CD4-positive, CD25-positive, alpha-beta regulatory T cell (primary cell): ENCODE data around the gene LSM3. TPM values are rescaled to one million over a fixed set of nuclear protein-coding genes. Genes with fewer than 3 reads are reported as not detected.
A peak's percentile ranks its signal among the peaks of the same experiment; 100 is the strongest.

Experiments used
- ATAC-seq, 2 donors: fragments of 150-1000 bp; cut with Tn5 transposase; one replicate each; pipeline ENCODE4 v1.10.0; 2021; ENCODE audit warnings: low read depth in 2 of 2, moderate number of reproducible peaks in 2 of 2, moderate library complexity in 1 of 2
- DNase-seq, 3 donors: peaks; one replicate each; pipeline versions ENCODE4 v3.0.0 to v3.0.0-alpha.2; 2012 to 2022; ENCODE audit warnings: mixed read lengths in 1 of 3
- H3K27ac ChIP-seq: one replicate; pipeline ENCODE4 v1.7.0; 2013; ENCODE audit warnings: mild to moderate bottlenecking, low read length; ENCODE audit not compliant: insufficient read depth, poor library complexity, severe bottlenecking
- H3K27me3 ChIP-seq: one replicate; pipeline ENCODE4 v1.7.0; 2013; ENCODE audit warnings: low read length; ENCODE audit not compliant: control insufficient read depth, insufficient read depth
- H3K36me3 ChIP-seq: one replicate; pipeline ENCODE4 v1.7.0; 2013; ENCODE audit warnings: mild to moderate bottlenecking, low read length, moderate library complexity; ENCODE audit not compliant: control insufficient read depth, insufficient read depth
- H3K4me1 ChIP-seq: 2 replicates; pipeline ENCODE4 v1.7.0; 2013; ENCODE audit warnings: mild to moderate bottlenecking, low read length; ENCODE audit not compliant: insufficient read depth, control insufficient read depth, poor library complexity, severe bottlenecking
- H3K4me3 ChIP-seq: one replicate; pipeline ENCODE4 v1.7.0; 2013; ENCODE audit warnings: low read depth, mild to moderate bottlenecking, low read length, moderate library complexity
- H3K9me3 ChIP-seq, 2 experiments: 1 replicate in 1 of 2; 2 replicates in 1 of 2; pipeline ENCODE4 v1.7.0; 2013; ENCODE audit warnings: low read length in 2 of 2, mild to moderate bottlenecking in 1 of 2, moderate library complexity in 1 of 2; ENCODE audit not compliant: control insufficient read depth in 2 of 2
- H3K27ac Mint-ChIP-seq, 3 donors: one replicate each; pipeline ENCODE4 v1.8.0; 2020 to 2022; ENCODE audit warnings: mild to moderate bottlenecking in 3 of 3, mixed read lengths in 3 of 3, moderate library complexity in 2 of 3
- H3K27me3 Mint-ChIP-seq: one replicate; pipeline ENCODE4 v1.8.0; 2022; ENCODE audit warnings: mild to moderate bottlenecking, mixed read lengths
- H3K36me3 Mint-ChIP-seq: one replicate; pipeline ENCODE4 v1.8.0; 2020; ENCODE audit warnings: mixed read lengths
- H3K4me1 Mint-ChIP-seq, 4 donors: one replicate each; pipeline ENCODE4 v1.8.0; 2020 to 2022; ENCODE audit warnings: mixed read lengths in 4 of 4, mild to moderate bottlenecking in 1 of 4
- H3K4me3 Mint-ChIP-seq, 4 donors: one replicate each; pipeline ENCODE4 v1.8.0; 2020 to 2022; ENCODE audit warnings: mild to moderate bottlenecking in 4 of 4, mixed read lengths in 4 of 4, moderate library complexity in 3 of 4
- H3K9me3 Mint-ChIP-seq, 7 donors: one replicate each; pipeline ENCODE4 v1.8.0; 2020 to 2022; ENCODE audit warnings: mixed read lengths in 7 of 7, mild to moderate bottlenecking in 3 of 7, moderate library complexity in 2 of 7
- polyA plus RNA-seq, 4 donors: library from polyadenylated mRNA; unstranded; fragments of 300-500 nt; fragmentation: Illumina TruSeq; gene quantifications; one replicate each; pipeline ENCODE4 v1.2.3, GENCODE V29; 2021
- total RNA-seq: library from RNA; stranded (reverse); gene quantifications from one replicate; pipeline ENCODE4 v1.2.3, GENCODE V29; 2022

LSM3 gene
- total and polyA plus RNA-seq, 5 donors from 2014 or later = 6.6 to 25.7 (median 21.0) TPM

DNA sequence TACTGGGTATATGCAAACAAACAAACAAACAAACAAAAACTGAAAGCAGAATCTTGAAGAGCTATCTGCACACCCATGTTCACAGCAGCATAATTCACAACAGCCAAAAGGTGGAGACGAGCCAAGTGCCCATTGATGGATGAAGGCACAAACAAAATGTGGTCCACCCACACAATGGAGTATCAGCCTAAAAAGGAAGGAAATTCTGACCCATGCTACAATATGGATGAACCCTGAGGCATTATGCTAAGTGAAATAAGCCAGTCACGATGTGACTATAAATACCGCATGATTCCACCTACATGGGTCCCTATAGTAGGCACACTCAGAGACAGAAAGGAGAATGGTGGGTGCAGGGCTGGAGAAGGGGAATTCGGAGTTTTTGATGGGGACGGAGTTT, 24.3 kb upstream of the LSM3 start:
- Histone ChIP-seq H3K4me3 (no peak overlapping the region), H3K36me3 (peaks cover 77% of the 10 kb centered on the region), H3K27ac (no peak overlapping the region), H3K4me1 (no peaks in the 10 kb centered on the region), H3K9me3 (no peaks in the 10 kb centered on the region), H3K27me3 (no peaks in the 10 kb centered on the region)
- DNase-seq = no peak
- H3K36me3 Mint-ChIP-seq = peaks cover 62% of the 10 kb centered on the region
- peaks cover 0 to 2% (median 0%) of the 10 kb centered on the region in 7 donors for H3K9me3 Mint-ChIP-seq
- H3K27me3 Mint-ChIP-seq = no peaks in the 10 kb centered on the region
- peak overlapping the region in 1 of 3 donors; percentile 71 for H3K27ac Mint-ChIP-seq
- ATAC-seq = no peak
- H3K4me3 Mint-ChIP-seq = no peak overlapping the region
- H3K4me1 Mint-ChIP-seq = peaks cover 6 to 14% (median 10%) of the 10 kb centered on the region in 4 donors

DNA sequence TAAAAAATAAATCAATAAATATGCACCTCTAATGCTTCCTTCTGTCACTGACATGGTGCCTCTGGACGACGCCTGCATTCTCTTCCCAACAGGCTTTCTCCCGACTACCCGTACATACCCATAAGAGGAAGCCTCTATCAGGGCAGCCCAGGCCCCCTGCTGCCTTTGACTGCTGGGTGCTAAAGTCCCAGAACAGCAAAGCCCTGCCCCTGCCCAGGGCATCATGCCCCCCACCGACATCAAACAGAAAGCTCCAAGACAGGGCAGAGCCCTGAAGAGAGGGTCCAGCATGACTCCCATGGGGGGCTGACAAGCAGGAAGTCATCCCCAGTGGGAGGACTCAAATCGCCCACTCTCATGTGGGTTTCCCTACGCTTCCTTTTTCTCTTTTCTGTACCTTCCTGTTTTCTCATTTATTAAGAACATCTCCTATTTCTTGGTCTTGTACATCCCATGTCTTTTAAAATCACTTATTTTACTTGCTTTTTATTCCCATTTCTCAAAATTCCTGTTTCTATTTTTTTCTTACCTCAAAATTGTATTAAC, 23.6 kb upstream of the LSM3 start:
- H3K4me1 Mint-ChIP-seq = peaks cover 6 to 14% (median 10%) of the 10 kb centered on the region in 4 donors
- H3K27me3 ChIP-seq = no peaks in the 10 kb centered on the region
- ATAC-seq (no peak), DNase-seq (no peak)
- H3K9me3 ChIP-seq = no peaks in the 10 kb centered on the region
- H3K36me3 Mint-ChIP-seq = peaks cover 64% of the 10 kb centered on the region
- no peak overlapping the region for H3K4me3 ChIP-seq
- no peak overlapping the region for H3K27ac ChIP-seq
- H3K4me3 Mint-ChIP-seq = no peak overlapping the region
- peak overlapping the region in 1 of 3 donors; percentile 71 for H3K27ac Mint-ChIP-seq
- peaks cover 0 to 4% (median 0%) of the 10 kb centered on the region in 7 donors for H3K9me3 Mint-ChIP-seq
- H3K36me3 ChIP-seq = peaks cover 84% of the 10 kb centered on the region
- no peaks in the 10 kb centered on the region for H3K4me1 ChIP-seq
- no peaks in the 10 kb centered on the region for H3K27me3 Mint-ChIP-seq

DNA sequence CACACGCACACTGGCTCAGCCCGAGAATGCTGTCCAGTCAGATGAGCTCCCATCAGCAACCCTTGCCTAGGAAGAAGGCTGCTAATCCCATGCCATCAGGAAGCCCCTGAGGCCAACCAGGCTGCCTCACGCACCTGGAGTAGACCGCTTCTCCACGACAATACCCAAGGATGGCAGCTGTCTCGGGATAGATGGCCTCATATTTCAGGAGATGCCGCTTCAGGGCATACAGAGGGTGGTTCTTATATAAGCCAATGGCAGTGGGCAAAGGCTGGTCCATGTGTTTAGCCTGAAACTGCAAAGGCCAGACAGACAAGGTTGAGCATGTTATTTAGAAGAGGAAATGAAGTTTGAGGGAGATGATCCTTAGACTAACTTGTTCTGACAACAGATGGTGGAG, 22.4 kb upstream of the LSM3 start:
- H3K36me3 Mint-ChIP-seq = peaks cover 68% of the 10 kb centered on the region

DNA sequence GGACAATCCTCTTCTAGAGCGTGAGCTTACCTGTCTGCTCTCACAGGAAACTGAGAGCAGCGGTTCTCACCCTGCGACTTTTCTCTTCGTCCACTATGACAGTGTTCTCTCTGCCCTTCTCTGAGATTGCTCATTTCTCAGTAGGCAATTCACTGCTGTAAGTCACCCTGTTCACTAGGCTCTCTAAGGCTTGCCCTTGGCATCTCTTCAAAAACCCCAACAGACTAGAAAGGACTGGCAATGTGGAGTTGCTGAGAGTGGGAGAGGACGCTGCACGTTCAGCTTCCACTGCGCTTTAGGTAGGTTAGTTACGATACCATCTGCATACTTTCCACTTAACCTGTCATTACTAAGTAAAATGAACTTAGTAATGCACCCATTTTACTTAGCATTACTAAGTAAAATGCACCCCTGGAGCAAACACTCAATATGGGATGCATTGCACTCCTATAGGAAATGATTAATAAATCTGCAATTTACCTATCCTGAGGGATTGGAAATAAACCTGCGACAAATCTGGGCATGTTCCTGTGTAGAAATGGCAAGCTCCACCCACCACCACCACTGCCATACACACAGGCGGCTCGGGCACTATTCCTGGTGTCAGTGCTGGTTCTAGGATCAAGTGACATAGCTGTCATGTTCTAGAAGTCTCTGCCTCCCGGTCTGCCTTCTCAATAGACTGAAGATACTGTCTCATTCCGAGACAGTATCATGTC, 21.6 kb upstream of the LSM3 start:
- H3K4me3 Mint-ChIP-seq = no peak overlapping the region
- H3K4me1 Mint-ChIP-seq = peaks cover 6 to 14% (median 10%) of the 10 kb centered on the region in 4 donors
- Histone ChIP-seq H3K36me3 (peaks cover 88% of the 10 kb centered on the region), H3K27me3 (no peaks in the 10 kb centered on the region), H3K4me3 (no peak overlapping the region), H3K9me3 (peaks cover 11 to 13% of the 10 kb centered on the region in 2 experiments), H3K27ac (no peak overlapping the region), H3K4me1 (no peaks in the 10 kb centered on the region)
- ATAC-seq (no peak), DNase-seq (no peak)
- H3K9me3 Mint-ChIP-seq = peaks cover 0 to 13% (median 4%) of the 10 kb centered on the region in 7 donors
- no peaks in the 10 kb centered on the region for H3K27me3 Mint-ChIP-seq
- H3K36me3 Mint-ChIP-seq = peaks cover 76% of the 10 kb centered on the region
- H3K27ac Mint-ChIP-seq = peak overlapping the region in 2 of 3 donors; percentile 12 to 16

More for the DNA sequence above, 22.4 kb upstream of the LSM3 start:
- Histone ChIP-seq H3K4me1 (no peaks in the 10 kb centered on the region), H3K9me3 (peaks cover 3 to 6% of the 10 kb centered on the region in 2 experiments), H3K4me3 (no peak overlapping the region), H3K36me3 (peaks cover 87% of the 10 kb centered on the region), H3K27me3 (no peaks in the 10 kb centered on the region), H3K27ac (no peak overlapping the region)
- DNase-seq (no peak), ATAC-seq (no peak)
- Mint-ChIP-seq H3K9me3 (peaks cover 0 to 5% (median 2%) of the 10 kb centered on the region in 7 donors), H3K27ac (peak overlapping the region; percentile 16 to 53 (median 52)), H3K4me3 (no peak overlapping the region), H3K4me1 (peaks cover 6 to 14% (median 10%) of the 10 kb centered on the region in 4 donors), H3K27me3 (no peaks in the 10 kb centered on the region)

DNA sequence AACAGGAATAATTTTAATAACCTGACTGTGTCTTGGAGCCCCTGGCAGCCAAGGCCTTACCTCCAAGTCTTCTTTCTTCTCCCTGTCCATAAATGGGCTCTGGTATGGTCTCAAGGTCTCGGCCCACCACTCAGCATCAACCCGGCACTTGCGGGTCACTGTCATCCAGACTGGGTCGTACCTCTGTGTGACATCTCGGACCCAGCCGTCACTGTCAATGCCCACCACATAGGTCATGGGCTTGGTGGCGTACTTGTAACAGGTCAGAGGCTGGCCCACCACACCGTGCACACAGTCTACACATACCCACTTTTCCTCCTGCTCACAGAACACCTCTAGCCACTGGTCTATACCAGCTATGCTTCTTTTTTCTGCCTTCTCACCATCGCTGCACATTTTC, 20.7 kb upstream of the LSM3 start:
- Histone ChIP-seq H3K9me3 (peaks cover 18% of the 10 kb centered on the region in 2 experiments), H3K4me1 (no peaks in the 10 kb centered on the region), H3K36me3 (peaks cover 90% of the 10 kb centered on the region), H3K27ac (no peak overlapping the region), H3K27me3 (no peaks in the 10 kb centered on the region), H3K4me3 (no peak overlapping the region)
- ATAC-seq = no peak
- peaks cover 0 to 20% (median 8%) of the 10 kb centered on the region in 7 donors for H3K9me3 Mint-ChIP-seq
- DNase-seq = no peak
- peak overlapping the region in 1 of 3 donors; percentile 64 for H3K27ac Mint-ChIP-seq
- H3K36me3 Mint-ChIP-seq = peaks cover 82% of the 10 kb centered on the region
- no peaks in the 10 kb centered on the region for H3K27me3 Mint-ChIP-seq
- no peak overlapping the region for H3K4me3 Mint-ChIP-seq
- H3K4me1 Mint-ChIP-seq = peaks cover 6 to 14% (median 10%) of the 10 kb centered on the region in 4 donors

DNA sequence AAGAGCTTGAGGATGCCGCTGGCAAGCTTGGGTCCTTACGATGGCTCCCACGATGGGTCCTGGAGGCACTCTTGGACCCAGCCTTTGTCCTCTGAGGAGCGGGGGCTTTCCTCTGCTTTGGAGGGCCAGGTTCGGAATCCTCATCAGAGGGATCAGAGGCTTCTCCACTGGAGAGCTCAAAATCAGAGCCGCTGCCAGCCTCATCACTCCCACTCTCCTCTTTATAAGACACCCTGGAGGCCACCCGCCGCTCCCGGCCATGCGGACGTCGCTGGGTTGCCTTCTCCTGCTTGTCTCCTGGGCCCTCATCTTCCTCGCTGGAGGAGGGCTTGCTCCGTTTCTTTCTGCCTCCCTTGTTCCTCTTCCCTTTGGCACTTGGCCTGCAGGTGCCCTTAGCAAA, 20.2 kb upstream of the LSM3 start:
- Histone ChIP-seq H3K4me3 (no peak overlapping the region), H3K4me1 (no peaks in the 10 kb centered on the region), H3K27me3 (no peaks in the 10 kb centered on the region), H3K27ac (no peak overlapping the region), H3K9me3 (peaks cover 18% of the 10 kb centered on the region in 2 experiments), H3K36me3 (peaks cover 90% of the 10 kb centered on the region)
- peak overlapping the region in 2 of 3 donors; percentile 23 to 64 for H3K27ac Mint-ChIP-seq
- no peak for ATAC-seq
- H3K4me3 Mint-ChIP-seq = no peak overlapping the region
- H3K9me3 Mint-ChIP-seq = peaks cover 0 to 20% (median 8%) of the 10 kb centered on the region in 7 donors
- peaks cover 86% of the 10 kb centered on the region for H3K36me3 Mint-ChIP-seq
- DNase-seq = no peak
- H3K4me1 Mint-ChIP-seq = peaks cover 5 to 15% (median 10%) of the 10 kb centered on the region in 4 donors
- H3K27me3 Mint-ChIP-seq = no peaks in the 10 kb centered on the region

DNA sequence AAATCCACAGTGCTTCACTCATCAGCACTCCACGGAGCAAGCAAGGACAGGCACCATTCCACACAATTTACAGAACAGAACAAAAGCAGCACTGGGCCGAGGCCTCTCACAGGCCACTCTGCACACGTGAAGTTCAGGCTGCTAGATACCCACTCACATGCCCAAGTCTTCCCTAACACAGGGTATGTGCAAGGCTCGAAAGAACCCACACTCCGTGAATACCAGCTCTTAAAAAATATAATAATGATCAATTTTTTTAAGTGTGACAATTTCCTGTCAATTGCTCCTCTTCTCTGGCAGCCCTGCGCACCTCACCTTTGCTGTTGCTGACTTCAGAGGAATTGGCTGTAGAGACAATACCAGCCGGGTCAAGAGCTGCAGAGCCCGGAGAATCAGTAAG, 19.2 kb upstream of the LSM3 start:
- Histone ChIP-seq H3K9me3 (peaks cover 18% of the 10 kb centered on the region in 2 experiments), H3K4me3 (no peak overlapping the region), H3K36me3 (peaks cover 91% of the 10 kb centered on the region), H3K4me1 (no peaks in the 10 kb centered on the region), H3K27ac (no peak overlapping the region), H3K27me3 (no peaks in the 10 kb centered on the region)
- Mint-ChIP-seq H3K27ac (no peak overlapping the region), H3K36me3 (peaks cover 88% of the 10 kb centered on the region), H3K4me1 (peaks cover 0 to 15% (median 8%) of the 10 kb centered on the region in 4 donors), H3K4me3 (no peak overlapping the region), H3K9me3 (peaks cover 0 to 20% (median 7%) of the 10 kb centered on the region in 7 donors), H3K27me3 (no peaks in the 10 kb centered on the region)
- no peak for ATAC-seq
- no peak for DNase-seq
